Neuronal stem cell (in vitro differentiated cells): ENCODE data around the gene PTPRD.

Source experiments
- DNase-seq: peaks from one replicate; pipeline ENCODE4 v3.0.0-alpha.2; 2013; ENCODE audit warnings: low spot score
- H2AFZ ChIP-seq: one replicate; pipeline ENCODE4 v1.6.1; 2013; ENCODE audit warnings: mild to moderate bottlenecking, low read length, inconsistent platforms
- H2AK5ac ChIP-seq: 2 replicates; pipeline ENCODE4 v1.6.1; 2013; ENCODE audit warnings: low read depth, mild to moderate bottlenecking, inconsistent platforms, low read length, moderate library complexity, mixed read lengths
- H2BK120ac ChIP-seq: 2 replicates; pipeline ENCODE4 v1.6.1; 2013; ENCODE audit warnings: low read depth, mild to moderate bottlenecking, inconsistent platforms, low read length, moderate library complexity, mixed read lengths
- H2BK12ac ChIP-seq: one replicate; pipeline ENCODE4 v1.6.1; 2013; ENCODE audit warnings: low read length, inconsistent platforms
- H2BK15ac ChIP-seq: 2 replicates; pipeline ENCODE4 v1.6.1; 2013; ENCODE audit warnings: mild to moderate bottlenecking, low read length, inconsistent platforms, mixed read lengths
- H2BK5ac ChIP-seq: one replicate; pipeline ENCODE4 v1.6.1; 2013; ENCODE audit warnings: inconsistent platforms, mild to moderate bottlenecking, low read length, moderate library complexity
- H3K14ac ChIP-seq: one replicate; pipeline ENCODE4 v1.6.1; 2013; ENCODE audit warnings: low read length, inconsistent platforms
- H3K18ac ChIP-seq: 2 replicates; pipeline ENCODE4 v1.6.1; 2013; ENCODE audit warnings: low read length, inconsistent platforms
- H3K23ac ChIP-seq: 2 replicates; pipeline ENCODE4 v1.6.1; 2013; ENCODE audit warnings: low read depth, mild to moderate bottlenecking, mixed read lengths, low read length, inconsistent platforms; ENCODE audit not compliant: poor library complexity
- H3K27ac ChIP-seq: replicated peaks from 3 replicates; pipeline ENCODE4 v1.5.1; 2013; ENCODE audit warnings: low read length, inconsistent platforms
- H3K27me3 ChIP-seq, 3 experiments: 2 replicates each; pipeline ENCODE4 v1.6.1; 2013; ENCODE audit warnings: low read length in 3 of 3, mild to moderate bottlenecking in 2 of 3, inconsistent platforms in 1 of 3, low read depth in 1 of 3, mixed read lengths in 1 of 3, moderate library complexity in 1 of 3; ENCODE audit not compliant: control insufficient read depth in 3 of 3, insufficient read depth in 3 of 3
- H3K36me3 ChIP-seq, 2 donors: replicated peaks in 1 of 2; 2 replicates each; pipeline ENCODE4 v1.6.1; 2013; ENCODE audit warnings: low read length in 2 of 2; ENCODE audit not compliant: control insufficient read depth in 2 of 2, insufficient read depth in 2 of 2
- H3K4ac ChIP-seq: 2 replicates; pipeline ENCODE4 v1.6.1; 2013; ENCODE audit warnings: inconsistent platforms, mild to moderate bottlenecking, low read length, moderate library complexity
- H3K4me1 ChIP-seq, 2 donors: 1 replicate in 1 of 2; 2 replicates in 1 of 2; pipeline ENCODE4 v1.6.1; 2013; ENCODE audit warnings: low read length in 2 of 2, low read depth in 1 of 2; ENCODE audit not compliant: control insufficient read depth in 2 of 2, insufficient read depth in 1 of 2
- H3K4me2 ChIP-seq: one replicate; pipeline ENCODE4 v1.6.1; 2013; ENCODE audit warnings: mild to moderate bottlenecking, low read length, inconsistent platforms; ENCODE audit not compliant: insufficient read depth, poor library complexity, severe bottlenecking
- H3K4me3 ChIP-seq, 2 donors: 2 replicates each; pipeline ENCODE4 v1.5.1; 2013; ENCODE audit warnings: low read length in 2 of 2, mild to moderate bottlenecking in 2 of 2, inconsistent platforms in 1 of 2, moderate library complexity in 1 of 2
- H3K79me1 ChIP-seq: one replicate; pipeline ENCODE4 v1.6.1; 2013; ENCODE audit warnings: low read depth, mild to moderate bottlenecking, inconsistent platforms, low read length, moderate library complexity
- H3K9ac ChIP-seq: one replicate; pipeline ENCODE4 v1.6.1; 2013; ENCODE audit warnings: mild to moderate bottlenecking, low read depth, low read length, inconsistent platforms; ENCODE audit not compliant: poor library complexity
- H3K9me3 ChIP-seq, 2 donors: replicated peaks in 1 of 2; 2 replicates each; pipeline versions ENCODE3 to v1.6.1; 2013; ENCODE audit warnings: low read length in 2 of 2, mild to moderate bottlenecking in 2 of 2, inconsistent platforms in 1 of 2, low read depth in 1 of 2, mixed read lengths in 1 of 2, moderate library complexity in 1 of 2; ENCODE audit not compliant: control insufficient read depth in 2 of 2, insufficient read depth in 1 of 2
- H4K8ac ChIP-seq: one replicate; pipeline ENCODE4 v1.6.1; 2013; ENCODE audit warnings: low read depth, mild to moderate bottlenecking, inconsistent platforms, low read length, moderate library complexity
- H4K91ac ChIP-seq: one replicate; pipeline ENCODE4 v1.6.1; 2013; ENCODE audit warnings: low read length, low read depth, mild to moderate bottlenecking, inconsistent platforms; ENCODE audit not compliant: poor library complexity
- whole genome bisulfite sequencing, 2 donors: extraction: QIAGEN DNeasy Blood & Tissue Kit; methylation state at CpG; one replicate each; pipeline ENCODE4 v1.1.7; 2013; ENCODE audit warnings: missing lambda C conversion rate in 2 of 2, mixed read lengths in 1 of 2; ENCODE audit not compliant: insufficient read length in 2 of 2, insufficient replicate concordance in 1 of 2; ENCODE audit errors: extremely low coverage in 2 of 2; 5-methylcytosine and 5-hydroxymethylcytosine counted together

PTPRD gene

GRCh38 chr9:8809741-8810140, 1803.1 kb downstream of the PTPRD start:
- H3K4me3 ChIP-seq: no peak overlapping the region
- H3K23ac ChIP-seq: no peak overlapping the region
- no peaks in the 10 kb centered on the region for H3K27me3 ChIP-seq
- no peak for DNase-seq
- H2AK5ac ChIP-seq: no peak overlapping the region
- H3K9ac ChIP-seq: no peak overlapping the region
- H3K79me1 ChIP-seq: no peaks in the 10 kb centered on the region
- H4K8ac ChIP-seq: no peak overlapping the region
- H2BK12ac ChIP-seq: no peak overlapping the region
- H2BK5ac ChIP-seq: no peak overlapping the region
- no peak overlapping the region for H3K4ac ChIP-seq
- no peaks in the 10 kb centered on the region for H3K9me3 ChIP-seq
- peaks cover 2 to 9% of the 10 kb centered on the region in 2 donors for H3K4me1 ChIP-seq
- peaks cover 0 to 7% of the 10 kb centered on the region in 2 donors for H3K36me3 ChIP-seq
- no CpG with 5 or more reads among the region's 3 CpGs for WGBS, 2 donors
- no peak overlapping the region for H2BK120ac ChIP-seq
- H2AFZ ChIP-seq: no peak overlapping the region
- H3K27ac ChIP-seq: no peak overlapping the region
- H4K91ac ChIP-seq: no peak overlapping the region
- H3K18ac ChIP-seq: no peak overlapping the region
- no peak overlapping the region for H3K4me2 ChIP-seq
- H3K14ac ChIP-seq: no peak overlapping the region
- H2BK15ac ChIP-seq: no peak overlapping the region

GRCh38 chr9:8806150-8806549, 1806.7 kb downstream of the PTPRD start:
- Histone ChIP-seq H3K9me3 (no peaks in the 10 kb centered on the region), H3K23ac (no peak overlapping the region), H4K8ac (no peak overlapping the region), H4K91ac (no peak overlapping the region), H2BK5ac (no peak overlapping the region), H2BK15ac (no peak overlapping the region), H3K4ac (no peak overlapping the region), H3K14ac (no peak overlapping the region), H2BK12ac (no peak overlapping the region), H3K27me3 (no peaks in the 10 kb centered on the region), H3K4me2 (no peak overlapping the region), H2BK120ac (no peak overlapping the region), H3K9ac (no peak overlapping the region), H3K4me3 (no peak overlapping the region), H3K27ac (no peak overlapping the region), H3K18ac (no peak overlapping the region), H3K36me3 (no peaks in the 10 kb centered on the region), H3K79me1 (no peaks in the 10 kb centered on the region), H3K4me1 (peaks cover 2 to 3% of the 10 kb centered on the region in 2 donors), H2AFZ (no peak overlapping the region), H2AK5ac (no peak overlapping the region)
- DNase-seq: no peak
- no CpG with 5 or more reads among the region's 2 CpGs for WGBS, 2 donors

GRCh38 chr9:8804613-8805012, 1808.2 kb downstream of the PTPRD start:
- Histone ChIP-seq H4K8ac (no peak overlapping the region), H3K36me3 (no peaks in the 10 kb centered on the region), H3K4me2 (no peak overlapping the region), H2BK120ac (no peak overlapping the region), H3K4ac (no peak overlapping the region), H3K4me3 (no peak overlapping the region), H2BK12ac (no peak overlapping the region), H3K23ac (no peak overlapping the region), H4K91ac (no peak overlapping the region), H3K9me3 (no peaks in the 10 kb centered on the region), H3K18ac (no peak overlapping the region), H2BK5ac (no peak overlapping the region), H3K4me1 (peaks cover 2 to 5% of the 10 kb centered on the region in 2 donors), H3K27me3 (no peaks in the 10 kb centered on the region), H3K27ac (no peak overlapping the region), H2AK5ac (no peak overlapping the region), H3K79me1 (no peaks in the 10 kb centered on the region), H2AFZ (no peak overlapping the region), H3K14ac (no peak overlapping the region), H2BK15ac (no peak overlapping the region), H3K9ac (no peak overlapping the region)
- no CpG with 5 or more reads among the region's 3 CpGs for WGBS, 2 donors
- DNase-seq: no peak

- no peak overlapping the region for H2BK15ac ChIP-seq
- H3K27me3 ChIP-seq: no peaks in the 10 kb centered on the region
- no peaks in the 10 kb centered on the region for H3K36me3 ChIP-seq
- H3K4me1 ChIP-seq: peaks cover 5% of the 10 kb centered on the region in 2 donors
- no peak overlapping the region for H2AFZ ChIP-seq
- H3K4me3 ChIP-seq: no peak overlapping the region
- no peak overlapping the region for H3K4ac ChIP-seq
- H3K14ac ChIP-seq: no peak overlapping the region
- no peaks in the 10 kb centered on the region for H3K79me1 ChIP-seq
- no CpG with 5 or more reads among the region's 4 CpGs for WGBS, 2 donors
- no peak for DNase-seq
- H2AK5ac ChIP-seq: no peak overlapping the region
- no peak overlapping the region for H2BK120ac ChIP-seq
- H3K9me3 ChIP-seq: no peaks in the 10 kb centered on the region
- no peak overlapping the region for H3K4me2 ChIP-seq
- H3K27ac ChIP-seq: no peak overlapping the region
- H4K91ac ChIP-seq: no peak overlapping the region
- H2BK12ac ChIP-seq: no peak overlapping the region
- no peak overlapping the region for H2BK5ac ChIP-seq
- no peak overlapping the region for H4K8ac ChIP-seq
- H3K9ac ChIP-seq: no peak overlapping the region
- H3K18ac ChIP-seq: no peak overlapping the region
- H3K23ac ChIP-seq: no peak overlapping the region
Measured at GRCh38 chr9:8802242-8802641, 1810.6 kb downstream of the PTPRD start.
